ENCODE measurements around the gene OTOGL.

DNA sequence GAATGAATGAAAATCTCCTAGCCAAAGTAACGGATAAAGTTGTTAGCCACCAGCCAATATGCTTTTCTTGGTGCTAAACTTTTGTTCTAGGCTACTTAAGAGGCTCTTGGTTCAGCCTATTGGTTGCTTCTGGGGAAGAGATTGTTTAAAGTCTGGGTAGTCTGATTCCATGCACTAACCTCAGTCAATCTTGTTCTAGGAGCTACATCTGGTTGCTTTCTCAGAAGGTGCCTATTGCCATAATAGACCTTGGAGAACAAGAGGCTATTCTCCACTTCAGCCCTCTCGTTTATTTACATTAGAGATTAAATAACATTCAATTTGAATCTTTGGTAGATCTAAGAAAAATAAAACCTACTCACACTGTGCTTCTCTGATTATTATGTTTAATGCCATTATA is 40.8 kb upstream of the OTOGL start:
- TF ChIP-seq, protein P1, sequence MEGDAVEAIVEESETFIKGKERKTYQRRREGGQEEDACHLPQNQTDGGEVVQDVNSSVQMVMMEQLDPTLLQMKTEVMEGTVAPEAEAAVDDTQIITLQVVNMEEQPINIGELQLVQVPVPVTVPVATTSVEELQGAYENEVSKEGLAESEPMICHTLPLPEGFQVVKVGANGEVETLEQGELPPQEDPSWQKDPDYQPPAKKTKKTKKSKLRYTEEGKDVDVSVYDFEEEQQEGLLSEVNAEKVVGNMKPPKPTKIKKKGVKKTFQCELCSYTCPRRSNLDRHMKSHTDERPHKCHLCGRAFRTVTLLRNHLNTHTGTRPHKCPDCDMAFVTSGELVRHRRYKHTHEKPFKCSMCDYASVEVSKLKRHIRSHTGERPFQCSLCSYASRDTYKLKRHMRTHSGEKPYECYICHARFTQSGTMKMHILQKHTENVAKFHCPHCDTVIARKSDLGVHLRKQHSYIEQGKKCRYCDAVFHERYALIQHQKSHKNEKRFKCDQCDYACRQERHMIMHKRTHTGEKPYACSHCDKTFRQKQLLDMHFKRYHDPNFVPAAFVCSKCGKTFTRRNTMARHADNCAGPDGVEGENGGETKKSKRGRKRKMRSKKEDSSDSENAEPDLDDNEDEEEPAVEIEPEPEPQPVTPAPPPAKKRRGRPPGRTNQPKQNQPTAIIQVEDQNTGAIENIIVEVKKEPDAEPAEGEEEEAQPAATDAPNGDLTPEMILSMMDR (IDR thresholded peaks at IDR 0.05; ENCODE audit: low read length), result no peak
- TF ChIP-seq EZH2 (IDR thresholded peaks at IDR 0.05; ENCODE audit: borderline replicate concordance, low read length), result no peak
